SK-N-MC (cell line): ENCODE data around the gene SCAMP4.

Experiments used
- EZH2 ChIP-seq: fragments of 200-600 bp; sonication (generic); IDR thresholded peaks from one replicate; pipeline ENCODE4 v1.6.1; 2017; ENCODE audit warnings: antibody characterized with exemption
- FOXP2 ChIP-seq: optimal IDR thresholded peaks from 2 replicates; pipeline ENCODE3; 2011; ENCODE audit warnings: mild to moderate bottlenecking, moderate library complexity; ENCODE audit not compliant: insufficient read depth; ENCODE audit errors: extremely low read length, control extremely low read depth
- POLR2AphosphoS5 ChIP-seq: IDR thresholded peaks from 2 replicates; pipeline ENCODE4 v1.6.1; 2012; ENCODE audit warnings: mild to moderate bottlenecking, low read depth, low read length, borderline replicate concordance

GRCh38 chr19:1943661-1944087 is 38.5 kb downstream of the SCAMP4 start:
- TF ChIP-seq EZH2 (no peak), POLR2AphosphoS5 (no peak), FOXP2 (no peak)
